Measurements from ENCODE around the gene HSH2D.
"Not testable (repeated sequence)": the region's sequence is repeated elsewhere in the genome, so short reads cannot be mapped to it uniquely, and the experiment has no call there.

HSH2D gene

GRCh38 chr19:16159655-16160054 lies 16.2 kb downstream of the HSH2D start:
- no peak for DNase-seq

GRCh38 chr19:16160445-16160942 lies 17.0 kb downstream of the HSH2D start:
- DNase-seq = no peak

GRCh38 chr19:16160943-16161560 lies 17.6 kb downstream of the HSH2D start:
- no peak for DNase-seq

GRCh38 chr19:16161840-16162239 lies 18.4 kb downstream of the HSH2D start:
- DNase-seq = no peak

- no peak for DNase-seq
Measured at GRCh38 chr19:16164222-16164890, 20.9 kb downstream of the HSH2D start.

GRCh38 chr19:16166417-16166816 lies 22.9 kb downstream of the HSH2D start:
- DNase-seq = no peak

- DNase-seq = no peak
Measured at GRCh38 chr19:16167055-16167454, 23.6 kb downstream of the HSH2D start.

- DNase-seq = no peak
Measured at GRCh38 chr19:16168465-16169081, 25.1 kb downstream of the HSH2D start.

GRCh38 chr19:16170134-16170533 lies 26.6 kb downstream of the HSH2D start:
- no peak for DNase-seq

- DNase-seq = no peak
Measured at GRCh38 chr19:16175954-16176353, 32.5 kb downstream of the HSH2D start.

GRCh38 chr19:16178866-16179265 lies 35.4 kb downstream of the HSH2D start:
- DNase-seq = not testable (repeated sequence)

- DNase-seq = no peak
Measured at GRCh38 chr19:16180611-16181010, 37.1 kb downstream of the HSH2D start.

GRCh38 chr19:16184665-16185122 lies 41.2 kb downstream of the HSH2D start:
- no peak for DNase-seq

- DNase-seq = peak; percentile 99
Measured at GRCh38 chr19:16185123-16185767, 41.8 kb downstream of the HSH2D start, which contains the start of gene FAM32A. Gene FAM32A (plus strand): TSS chr19:16185410. CDS start chr19:16185443, 33 bp downstream.

- no peak for DNase-seq
Measured at GRCh38 chr19:16185768-16186123, 42.3 kb downstream of the HSH2D start.

- DNase-seq = no peak
Measured at GRCh38 chr19:16188521-16188920, 45.0 kb downstream of the HSH2D start.

- no peak for DNase-seq
Measured at GRCh38 chr19:16190198-16190597, 46.7 kb downstream of the HSH2D start.

- DNase-seq = no peak
Measured at GRCh38 chr19:16190736-16191135, 47.3 kb downstream of the HSH2D start.

- no peak for DNase-seq
Measured at GRCh38 chr19:16191216-16191908, 47.9 kb downstream of the HSH2D start.

- DNase-seq = no peak
Measured at GRCh38 chr19:16193466-16193865, 50.0 kb downstream of the HSH2D start.

- DNase-seq = no peak
Measured at GRCh38 chr19:16197188-16197621, 53.7 kb downstream of the HSH2D start.

GRCh38 chr19:16197622-16198369 lies 54.3 kb downstream of the HSH2D start, which contains the start of gene AP1M1:
Gene AP1M1 (plus strand): TSS chr19:16197911. CDS start chr19:16198027, 116 bp downstream.
- peak; percentile 97 for DNase-seq
